NCI-H226 (cell line): Measurements from ENCODE around the gene FAM98B.

Experiments
- DNase-seq: peaks from one replicate; pipeline ENCODE4 v3.0.0-alpha.2; 2015

Gene FAM98B

GRCh38 chr15:38461066-38461833 is 7.3 kb downstream of the FAM98B start:
- no peak for DNase-seq

- DNase-seq: no peak
Measured at GRCh38 chr15:38463893-38464292, 10.0 kb downstream of the FAM98B start.

- DNase-seq: no peak
Measured at GRCh38 chr15:38464675-38465074, 10.7 kb downstream of the FAM98B start.

GRCh38 chr15:38470816-38471215 is 16.9 kb downstream of the FAM98B start:
- DNase-seq: no peak

GRCh38 chr15:38471974-38472373 is 18.0 kb downstream of the FAM98B start:
- no peak for DNase-seq

GRCh38 chr15:38474155-38474757 is 20.3 kb downstream of the FAM98B start:
- DNase-seq: peak; percentile 4

- no peak for DNase-seq
Measured at GRCh38 chr15:38475361-38475760, 21.4 kb downstream of the FAM98B start.

- no peak for DNase-seq
Measured at GRCh38 chr15:38476120-38476519, 22.2 kb downstream of the FAM98B start.

GRCh38 chr15:38477637-38478036 is 23.7 kb downstream of the FAM98B start:
- no peak for DNase-seq

- DNase-seq: no peak
Measured at GRCh38 chr15:38479266-38479665, 25.3 kb downstream of the FAM98B start.

GRCh38 chr15:38479756-38480155 is 25.8 kb downstream of the FAM98B start:
- no peak for DNase-seq

- DNase-seq: no peak
Measured at GRCh38 chr15:38481113-38481512, 27.2 kb downstream of the FAM98B start.

GRCh38 chr15:38481761-38482160 is 27.8 kb downstream of the FAM98B start:
- DNase-seq: no peak

- no peak for DNase-seq
Measured at GRCh38 chr15:38482572-38482971, 28.6 kb downstream of the FAM98B start.

GRCh38 chr15:38486936-38487335 is 33.0 kb downstream of the FAM98B start:
- no peak for DNase-seq

GRCh38 chr15:38487378-38487777 is 33.5 kb downstream of the FAM98B start:
- DNase-seq: no peak

- DNase-seq: no peak
Measured at GRCh38 chr15:38490242-38490922, 36.5 kb downstream of the FAM98B start.

GRCh38 chr15:38496151-38496550 is 42.2 kb downstream of the FAM98B start:
- DNase-seq: no peak

- no peak for DNase-seq
Measured at GRCh38 chr15:38499651-38500050, 45.7 kb downstream of the FAM98B start.

- no peak for DNase-seq
Measured at GRCh38 chr15:38503496-38503895, 49.6 kb downstream of the FAM98B start.

GRCh38 chr15:38504680-38505467 is 50.9 kb downstream of the FAM98B start:
- peak; percentile 12 for DNase-seq

- DNase-seq: no peak
Measured at GRCh38 chr15:38506997-38507396, 53.1 kb downstream of the FAM98B start.

GRCh38 chr15:38507570-38507969 is 53.6 kb downstream of the FAM98B start:
- DNase-seq: no peak
